Esophagus muscularis mucosa (tissue), 4 donors: ENCODE data around the gene MADCAM1. TPM values are rescaled to one million over a fixed set of nuclear protein-coding genes. Genes with fewer than 3 reads are reported as not detected.

Experiments used
- DNase-seq: peaks from one replicate; pipeline ENCODE4 v3.0.0-alpha.2; 2017; ENCODE audit errors: extremely low spot score
- H3K27ac ChIP-seq, 4 donors: fragments of 200-600 bp; sonication (generic); replicated peaks in 1 of 4; 1 replicate in 3 of 4; 2 replicates in 1 of 4; pipeline ENCODE4 v1.5.1; 2016 to 2019; ENCODE audit warnings: mild to moderate bottlenecking in 1 of 4
- H3K27me3 ChIP-seq, 4 donors: fragments of 200-600 bp; sonication (generic); one replicate each; pipeline versions ENCODE4 v1.5.1 to v1.6.0; 2016 to 2019
- H3K36me3 ChIP-seq, 4 donors: fragments of 200-600 bp; sonication (generic); one replicate each; pipeline ENCODE4 v1.5.1; 2016 to 2019
- H3K4me1 ChIP-seq, 4 donors: fragments of 200-600 bp; sonication (generic); one replicate each; pipeline ENCODE4 v1.5.1; 2016 to 2019
- H3K4me3 ChIP-seq, 4 donors: fragments of 200-600 bp; sonication (generic); 1 replicate in 2 of 4; 2 replicates in 2 of 4; pipeline ENCODE4 v1.5.1; 2016 to 2019; ENCODE audit warnings: mild to moderate bottlenecking in 4 of 4, moderate library complexity in 1 of 4
- H3K9me3 ChIP-seq, 4 donors: fragments of 200-600 bp; sonication (generic); 1 replicate in 3 of 4; 2 replicates in 1 of 4; pipeline ENCODE4 v1.5.1; 2016 to 2019
- CTCF ChIP-seq, 3 experiments: fragments of 200-600 bp in 2 of 3; fragments of 450-650 bp in 1 of 3; sonication (generic) in 2 of 3; IDR thresholded peaks; one replicate each; pipeline ENCODE4 v1.5.1; 2017 to 2019; ENCODE audit warnings: antibody characterized with exemption in 3 of 3, mild to moderate bottlenecking in 2 of 3, moderate library complexity in 1 of 3
- EP300 ChIP-seq: sonication (generic); formaldehyde crosslinking; IDR thresholded peaks from one replicate; pipeline ENCODE4 v1.6.1; 2017; ENCODE audit warnings: antibody characterized with exemption
- POLR2A ChIP-seq: fragments of 450-650 bp; IDR thresholded peaks from one replicate; pipeline ENCODE4 v1.6.1; 2017; ENCODE audit warnings: antibody characterized with exemption, moderate library complexity, mild to moderate bottlenecking, low read depth
- POLR2AphosphoS5 ChIP-seq, 2 donors: sonication (generic); formaldehyde crosslinking; IDR thresholded peaks; one replicate each; pipeline ENCODE4 v1.6.1; 2017; ENCODE audit warnings: antibody characterized with exemption in 2 of 2
- WGBS: methylation state at CpG from one replicate; pipeline ENCODE4 v1.1.5; 2018; 5-methylcytosine and 5-hydroxymethylcytosine counted together
- intact Hi-C: fragments of 100-400 bp; cut with DNase I; formaldehyde crosslinking; loops from one replicate; pipeline ENCODE4 v1.15.1; 2023
- total RNA-seq, 4 donors: library from RNA; depleted of rRNA; stranded (reverse); fragments of >200 nt; gene quantifications; one replicate each; pipeline versions ENCODE4 v1.1.0 to v1.2.1, GENCODE V29; 2016

The MADCAM1 gene
- total RNA-seq, 4 donors from 2014 or later, result 0.17 to 0.42 TPM; not detected in 2

GRCh38 chr19:460877-461720 is 35.2 kb upstream of the MADCAM1 start, which contains the start of gene SHC2:
SHC2 (minus strand) TSS chr19:461033; CDS start chr19:460996, 37 bp downstream.
- no peak for TF ChIP-seq EP300
- TF ChIP-seq POLR2A, result no peak
- TF ChIP-seq CTCF (IDR thresholded peaks at IDR 0.05), result no peak
- peak in 1 of 2 donors; percentile 59 for TF ChIP-seq POLR2AphosphoS5 (IDR thresholded peaks at IDR 0.05)

GRCh38 chr19:461721-462551 is 34.4 kb upstream of the MADCAM1 start:
- Histone ChIP-seq H3K4me1 (peaks cover 12 to 32% (median 27%) of the 10 kb centered on the region in 4 donors), H3K36me3 (peaks cover 0 to 5% (median 0%) of the 10 kb centered on the region in 4 donors), H3K27me3 (peaks cover 0 to 23% (median 0%) of the 10 kb centered on the region in 4 donors), H3K27ac (peak overlapping the region; percentile 63 to 72 (median 67)), H3K9me3 (no peaks in the 10 kb centered on the region), H3K4me3 (peak overlapping the region; percentile 76 to 79 (median 78))
- DNase-seq, result no peak
- WGBS, result 3% methylated on average over 25 of the region's 60 CpGs
- no peak for TF ChIP-seq POLR2A
- peak in 1 of 2 donors; percentile 14 for TF ChIP-seq POLR2AphosphoS5 (IDR thresholded peaks at IDR 0.05)
- intact Hi-C loops, result no loop called here

More at GRCh38 chr19:460877-461720, 35.2 kb upstream of the MADCAM1 start, which contains the start of gene SHC2:
- peak within 1 kb of the TSS; percentile 76 to 79 (median 78) for H3K4me3 ChIP-seq
- H3K27me3 ChIP-seq, result peaks cover 0 to 23% (median 0%) of the 10 kb centered on the region in 4 donors
- WGBS, result 0% methylated on average over 6 of the region's 85 CpGs
- peak within 1 kb of the TSS; percentile 76 to 84 (median 82) for H3K27ac ChIP-seq
- H3K9me3 ChIP-seq, result no peaks in the 10 kb centered on the region
- intact Hi-C loops, result no loop called here
- H3K4me1 ChIP-seq, result peaks cover 12 to 32% (median 27%) of the 10 kb centered on the region in 4 donors
- H3K36me3 ChIP-seq, result peaks cover 0 to 5% (median 0%) of the 10 kb centered on the region in 4 donors
- no peak for DNase-seq

- no peaks in the 10 kb centered on the region for H3K9me3 ChIP-seq
- peaks cover 12 to 32% (median 27%) of the 10 kb centered on the region in 4 donors for H3K4me1 ChIP-seq
- peaks cover 0 to 23% (median 0%) of the 10 kb centered on the region in 4 donors for H3K27me3 ChIP-seq
- 89% methylated on average over 5 of the region's 35 CpGs for WGBS
- H3K27ac ChIP-seq, result no peak overlapping the region
- TF ChIP-seq CTCF (IDR thresholded peaks at IDR 0.05), result no peak
- TF ChIP-seq POLR2A, result no peak
- TF ChIP-seq POLR2AphosphoS5 (IDR thresholded peaks at IDR 0.05), result no peak
- no peak for TF ChIP-seq EP300
- H3K4me3 ChIP-seq, result no peak overlapping the region
- no peaks in the 10 kb centered on the region for H3K36me3 ChIP-seq
- no peak for DNase-seq
- intact Hi-C loops, result no loop called here
Observed at GRCh38 chr19:463483-464207, 32.6 kb upstream of the MADCAM1 start.

GRCh38 chr19:464208-464545 is 32.1 kb upstream of the MADCAM1 start:
- TF ChIP-seq POLR2AphosphoS5 (IDR thresholded peaks at IDR 0.05) (no peak), EP300 (no peak), POLR2A (no peak), CTCF (IDR thresholded peaks at IDR 0.05) (no peak)
- WGBS, result 89% methylated on average over 6 of the region's 9 CpGs
- H3K27ac ChIP-seq, result no peak overlapping the region
- H3K4me3 ChIP-seq, result no peak overlapping the region
- DNase-seq, result no peak
- H3K36me3 ChIP-seq, result no peaks in the 10 kb centered on the region
- no peaks in the 10 kb centered on the region for H3K9me3 ChIP-seq
- H3K27me3 ChIP-seq, result peaks cover 0 to 23% (median 0%) of the 10 kb centered on the region in 4 donors
- intact Hi-C loops, result no loop called here
- H3K4me1 ChIP-seq, result peaks cover 12 to 28% (median 27%) of the 10 kb centered on the region in 4 donors
